SHP77 treated with DMSO at 0.1 percent for 48 hours (cell line): ENCODE data around the gene FFAR1.

Experiments used
- DNase-seq: peaks from one replicate; lab custom pipeline; 2025; lab: John Stamatoyannopoulos, UW

The FFAR1 gene

DNA sequence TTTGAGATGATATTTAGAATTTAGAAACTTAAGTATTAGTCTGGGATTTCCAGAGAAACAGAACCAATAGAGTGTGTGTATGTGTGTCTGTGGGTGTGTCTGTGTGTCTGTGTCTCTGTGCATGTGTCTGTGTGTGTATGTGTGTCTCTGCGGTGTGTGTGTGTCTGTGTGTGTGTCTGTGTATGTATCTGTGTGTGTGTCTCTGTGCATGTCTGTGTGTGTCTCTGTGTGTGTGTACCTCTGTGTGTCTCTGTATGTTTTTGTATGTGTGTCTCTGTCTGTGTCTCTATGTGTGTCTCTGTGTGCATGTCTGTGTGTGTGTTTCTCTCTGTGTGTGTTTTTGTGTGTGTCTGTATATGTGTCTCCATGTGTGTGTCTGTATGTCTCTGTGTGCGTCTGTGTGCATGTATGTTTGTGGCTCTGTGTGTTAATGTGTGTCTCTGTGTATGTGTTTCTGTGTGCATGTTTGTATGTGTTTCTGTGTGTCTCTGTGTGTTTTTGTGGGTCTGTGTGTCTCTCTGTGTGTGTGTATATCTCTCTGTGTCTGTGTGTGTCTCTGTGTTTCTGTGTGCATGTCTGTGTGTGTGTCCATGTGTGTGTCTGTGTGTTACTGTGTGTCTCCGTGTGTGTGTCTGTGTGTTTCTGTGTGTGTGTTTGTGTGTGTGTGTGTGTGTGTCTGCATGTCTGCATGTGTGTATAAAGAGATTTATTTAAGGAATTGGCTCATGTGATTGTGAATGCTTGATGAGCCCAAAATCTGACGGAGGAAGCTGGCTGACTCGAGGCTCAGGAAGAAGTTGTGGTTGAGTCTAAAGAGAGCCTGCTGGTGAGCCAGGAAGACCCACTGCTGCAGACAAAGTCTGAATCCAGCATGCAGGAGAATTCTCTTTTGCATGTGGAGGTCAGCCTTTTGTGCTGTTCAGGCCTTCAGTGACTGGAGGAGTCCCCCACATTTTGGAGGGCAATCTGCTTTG is 45.3 kb downstream of the FFAR1 start:
- DNase-seq = no peak

GRCh38 chr19:35395382-35396199 is 47.9 kb downstream of the FFAR1 start:
- no peak for DNase-seq

GRCh38 chr19:35396240-35396885 is 48.7 kb downstream of the FFAR1 start:
- DNase-seq = no peak

GRCh38 chr19:35397064-35397463 is 49.4 kb downstream of the FFAR1 start:
- no peak for DNase-seq
